ENCODE data around the gene RINL. TPM values are rescaled to one million over a fixed set of nuclear protein-coding genes. Genes with fewer than 3 reads are reported as not detected.

RINL gene
- total and polyA plus RNA-seq, 2 donors from 2014 or later = 9.5 to 13.0 TPM

DNA sequence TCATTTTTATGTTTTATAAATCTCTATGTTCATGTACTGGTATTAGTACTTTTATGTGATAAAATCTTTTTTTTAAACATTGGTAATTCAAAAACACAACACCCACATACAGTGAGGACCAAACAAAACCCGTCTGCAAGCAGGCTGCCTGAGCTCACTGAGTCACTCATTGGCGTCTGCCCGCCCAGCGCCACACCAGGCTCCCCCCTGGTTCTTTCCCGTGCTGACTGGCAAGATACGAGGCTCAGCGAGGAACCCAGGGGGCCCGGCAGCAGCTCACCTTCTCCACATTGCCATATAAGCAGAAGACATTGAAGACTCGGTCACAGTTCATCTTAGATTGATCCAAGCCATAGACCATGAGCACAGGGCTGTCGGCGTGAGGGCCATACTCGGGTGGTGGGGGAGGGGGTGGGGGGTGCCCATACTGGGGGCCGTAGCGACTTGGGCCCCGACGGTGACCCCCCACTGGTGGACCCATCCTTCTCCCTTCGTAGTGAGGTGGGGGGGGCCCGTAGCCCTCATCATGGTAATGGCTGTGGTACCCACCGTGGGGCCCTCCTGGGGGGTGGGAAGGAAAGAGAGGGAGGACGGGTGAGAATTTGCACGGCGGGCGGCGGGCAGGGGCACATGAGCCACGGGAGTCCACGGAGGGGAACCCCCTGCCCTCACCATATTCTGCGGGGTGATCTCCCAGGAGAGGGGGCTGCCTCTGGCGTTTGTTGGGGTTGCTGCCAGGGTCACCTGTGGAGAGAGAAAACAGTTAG, 38.1 kb downstream of the RINL start:
- no peak overlapping the region for H3K4me3 ChIP-seq (ENCODE audit: low read length in 3 of 3)
- no peaks in the 10 kb centered on the region for H3K27me3 ChIP-seq (ENCODE audit: control insufficient read depth, insufficient read depth, low read length)
- peaks cover 0 to 15% (median 0%) of the 10 kb centered on the region in 3 donors for H3K4me1 ChIP-seq (ENCODE audit: control insufficient read depth in 2 of 3, insufficient read depth in 2 of 3, low read depth in 1 of 3, low read length in 3 of 3)
- H3K9me3 ChIP-seq (ENCODE audit: control insufficient read depth in 2 of 3, insufficient read depth in 1 of 3, low read length in 3 of 3) = no peaks in the 10 kb centered on the region
- H3K36me3 ChIP-seq (ENCODE audit: control insufficient read depth in 2 of 3, insufficient read depth in 3 of 3, low read length in 3 of 3) = peaks cover 29 to 88% (median 74%) of the 10 kb centered on the region in 3 donors
- H3K27ac ChIP-seq (ENCODE audit: low read depth in 2 of 2, low read length in 2 of 2) = no peak overlapping the region
- intact Hi-C loops (cut with DNase I) = no loop called here
- FAIRE-seq (no peak), DNase-seq (no peak)
- TF ChIP-seq, protein P1, sequence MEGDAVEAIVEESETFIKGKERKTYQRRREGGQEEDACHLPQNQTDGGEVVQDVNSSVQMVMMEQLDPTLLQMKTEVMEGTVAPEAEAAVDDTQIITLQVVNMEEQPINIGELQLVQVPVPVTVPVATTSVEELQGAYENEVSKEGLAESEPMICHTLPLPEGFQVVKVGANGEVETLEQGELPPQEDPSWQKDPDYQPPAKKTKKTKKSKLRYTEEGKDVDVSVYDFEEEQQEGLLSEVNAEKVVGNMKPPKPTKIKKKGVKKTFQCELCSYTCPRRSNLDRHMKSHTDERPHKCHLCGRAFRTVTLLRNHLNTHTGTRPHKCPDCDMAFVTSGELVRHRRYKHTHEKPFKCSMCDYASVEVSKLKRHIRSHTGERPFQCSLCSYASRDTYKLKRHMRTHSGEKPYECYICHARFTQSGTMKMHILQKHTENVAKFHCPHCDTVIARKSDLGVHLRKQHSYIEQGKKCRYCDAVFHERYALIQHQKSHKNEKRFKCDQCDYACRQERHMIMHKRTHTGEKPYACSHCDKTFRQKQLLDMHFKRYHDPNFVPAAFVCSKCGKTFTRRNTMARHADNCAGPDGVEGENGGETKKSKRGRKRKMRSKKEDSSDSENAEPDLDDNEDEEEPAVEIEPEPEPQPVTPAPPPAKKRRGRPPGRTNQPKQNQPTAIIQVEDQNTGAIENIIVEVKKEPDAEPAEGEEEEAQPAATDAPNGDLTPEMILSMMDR (IDR thresholded peaks at IDR 0.05; ENCODE audit: borderline replicate concordance, extremely low read depth, insufficient read depth) = no peak
- H3K9ac ChIP-seq (ENCODE audit: low read length in 3 of 3) = no peak overlapping the region

DNA sequence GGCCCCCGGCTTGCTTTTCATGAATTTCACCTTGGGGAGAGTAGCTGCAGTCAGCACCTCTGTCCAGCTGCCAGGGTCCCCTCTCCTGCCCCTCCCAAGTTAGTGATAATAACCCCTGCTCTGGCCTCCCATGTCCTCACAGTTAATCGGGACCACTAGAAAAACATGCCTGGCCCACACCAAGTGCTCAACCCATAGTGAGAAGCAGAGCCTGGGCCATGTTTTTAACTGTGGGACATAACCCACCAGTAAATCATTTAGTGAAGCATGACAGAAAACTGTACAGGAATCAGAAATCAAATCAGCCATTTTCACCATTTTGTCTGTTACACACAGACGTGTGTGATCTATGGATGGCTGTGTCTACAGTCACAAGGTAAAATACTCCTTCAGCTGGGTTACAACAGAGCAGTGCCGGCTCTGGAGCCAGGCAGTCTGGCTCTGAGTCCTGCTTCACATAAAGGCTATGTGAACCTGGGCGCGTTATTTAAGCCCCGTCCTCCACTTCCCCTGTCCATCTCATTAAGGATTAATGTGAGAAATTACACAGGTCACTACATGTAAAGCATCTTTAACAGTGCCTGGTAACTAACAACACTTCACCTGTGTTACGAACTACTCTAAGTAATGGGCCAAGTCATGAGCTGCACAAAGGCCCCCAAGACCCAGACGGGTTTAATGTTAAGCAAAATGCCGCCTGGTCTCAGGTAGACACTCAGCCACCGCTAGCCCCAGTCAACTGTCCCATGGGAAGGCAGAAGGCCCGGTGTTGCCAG, 38.9 kb downstream of the RINL start:
- H3K27ac ChIP-seq (ENCODE audit: low read depth in 2 of 2, low read length in 2 of 2) = peak overlapping the region in 1 of 2 donors; percentile 23
- TF ChIP-seq, protein P1 (IDR thresholded peaks at IDR 0.05; ENCODE audit: borderline replicate concordance, extremely low read depth, insufficient read depth) = no peak
- no peaks in the 10 kb centered on the region for H3K9me3 ChIP-seq (ENCODE audit: control insufficient read depth in 2 of 3, insufficient read depth in 1 of 3, low read length in 3 of 3)
- no peak overlapping the region for H3K9ac ChIP-seq (ENCODE audit: low read length in 3 of 3)
- FAIRE-seq = no peak
- no peaks in the 10 kb centered on the region for H3K27me3 ChIP-seq (ENCODE audit: control insufficient read depth, insufficient read depth, low read length)
- peaks cover 26 to 80% (median 68%) of the 10 kb centered on the region in 3 donors for H3K36me3 ChIP-seq (ENCODE audit: control insufficient read depth in 2 of 3, insufficient read depth in 3 of 3, low read length in 3 of 3)
- DNase-seq = no peak
- H3K4me1 ChIP-seq (ENCODE audit: control insufficient read depth in 2 of 3, insufficient read depth in 2 of 3, low read depth in 1 of 3, low read length in 3 of 3) = peaks cover 0 to 15% (median 0%) of the 10 kb centered on the region in 3 donors
- intact Hi-C loops (cut with DNase I) = no loop called here
- no peak overlapping the region for H3K4me3 ChIP-seq (ENCODE audit: low read length in 3 of 3)

DNA sequence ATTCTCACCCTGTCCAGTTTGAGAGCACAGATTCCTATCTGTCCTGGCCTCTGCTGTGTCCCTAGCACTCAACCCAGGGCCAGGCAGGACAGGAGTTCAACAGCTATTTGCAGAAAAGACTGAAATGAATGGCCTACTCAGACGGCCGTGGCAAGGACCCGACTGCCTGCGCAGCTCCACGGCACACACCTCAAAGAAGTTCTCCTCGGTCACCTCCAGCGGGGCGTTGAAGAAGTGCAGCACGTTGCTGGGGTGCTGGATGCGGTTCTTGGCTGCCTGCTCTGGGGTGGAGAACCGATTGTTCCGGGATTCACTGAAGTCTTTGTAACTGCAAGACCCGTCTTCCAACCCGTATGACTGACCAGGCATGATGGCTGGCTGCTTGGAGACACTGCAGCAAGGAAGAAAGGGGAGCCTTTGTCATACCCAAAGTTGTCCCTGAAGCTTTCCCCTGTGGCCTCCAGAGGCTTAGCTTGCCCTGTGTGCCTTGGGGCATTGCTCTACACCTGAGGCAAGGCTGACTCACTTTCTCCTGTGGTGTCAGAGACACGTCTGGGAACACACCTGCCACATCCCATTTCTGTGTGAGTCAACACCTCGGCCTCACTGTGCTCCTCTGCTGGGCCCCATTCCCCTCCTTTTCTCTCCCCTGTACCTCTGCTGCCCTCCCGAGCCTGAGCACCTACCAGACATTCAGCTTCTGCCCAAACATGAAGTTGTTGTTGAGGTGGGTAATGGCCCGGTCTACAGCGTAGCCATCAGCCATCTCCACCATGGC, 39.7 kb downstream of the RINL start:
- peak overlapping the region; percentile 23 for H3K27ac ChIP-seq (ENCODE audit: low read depth in 2 of 2, low read length in 2 of 2)
- TF ChIP-seq, protein P1 (IDR thresholded peaks at IDR 0.05; ENCODE audit: borderline replicate concordance, extremely low read depth, insufficient read depth) = no peak
- peaks cover 0 to 15% (median 0%) of the 10 kb centered on the region in 3 donors for H3K4me1 ChIP-seq (ENCODE audit: control insufficient read depth in 2 of 3, insufficient read depth in 2 of 3, low read depth in 1 of 3, low read length in 3 of 3)
- H3K36me3 ChIP-seq (ENCODE audit: control insufficient read depth in 2 of 3, insufficient read depth in 3 of 3, low read length in 3 of 3) = peaks cover 24 to 72% (median 61%) of the 10 kb centered on the region in 3 donors
- no peak overlapping the region for H3K4me3 ChIP-seq (ENCODE audit: low read length in 3 of 3)
- H3K27me3 ChIP-seq (ENCODE audit: control insufficient read depth, insufficient read depth, low read length) = no peaks in the 10 kb centered on the region
- DNase-seq (no peak), FAIRE-seq (no peak)
- intact Hi-C loops (cut with DNase I) = no loop called here
- no peak overlapping the region for H3K9ac ChIP-seq (ENCODE audit: low read length in 3 of 3)
- H3K9me3 ChIP-seq (ENCODE audit: control insufficient read depth in 2 of 3, insufficient read depth in 1 of 3, low read length in 3 of 3) = no peaks in the 10 kb centered on the region

All from kidney (tissue), 14 donors.